ENCODE data around the gene HOXA3. TPM values are rescaled to one million over a fixed set of nuclear protein-coding genes. Genes with fewer than 3 reads are reported as not detected.

The HOXA3 gene
- total and polyA plus RNA-seq, 2 of the 13 experiments (the other 11 are each of a cell fraction or from before 2014, with no cell fraction given), result 2.9 to 4.6 TPM

DNA sequence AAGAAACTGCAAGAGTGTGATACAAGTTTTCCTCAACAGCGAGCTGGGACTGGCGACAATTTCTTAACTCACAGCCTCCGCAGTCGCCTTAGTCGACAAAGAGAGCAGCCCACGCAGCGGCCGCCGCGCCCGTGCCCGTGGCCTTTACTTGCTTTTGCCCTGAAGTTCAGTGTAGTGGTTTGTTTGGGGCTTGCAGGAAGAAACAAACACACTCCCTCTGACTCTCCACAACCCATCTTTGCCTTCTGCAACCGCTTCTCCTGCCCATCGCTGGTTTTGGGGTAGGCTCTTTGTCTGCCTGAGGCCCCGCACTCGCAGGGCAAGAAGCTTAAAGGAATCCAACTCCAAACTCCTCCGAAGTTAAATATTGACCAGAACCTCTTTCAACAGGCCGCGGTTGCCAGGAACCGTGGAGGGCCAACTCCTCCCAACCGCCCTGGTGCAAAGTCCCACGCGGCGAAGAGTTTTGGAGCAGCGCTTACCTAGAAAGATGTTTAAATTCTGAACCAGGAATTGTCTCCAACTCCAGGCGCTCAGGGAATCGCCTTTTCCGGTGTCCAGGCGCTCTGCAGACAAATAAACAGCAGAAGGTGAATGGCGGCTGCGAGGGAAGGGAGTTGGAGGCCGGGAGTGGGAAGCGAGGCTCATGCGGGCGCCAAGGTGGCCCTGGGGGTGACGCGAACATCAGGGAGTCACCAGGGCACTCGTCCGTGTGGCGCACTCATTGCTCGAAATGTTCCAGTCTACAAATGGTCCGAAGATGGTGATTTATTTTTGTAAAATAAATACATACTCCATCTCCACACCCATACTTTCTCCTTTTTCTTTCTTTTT is 30.1 kb downstream of the HOXA3 start (continued):
- no peak for TF ChIP-seq NPAS2 (CRISPR knock-in tag; IDR thresholded peaks at IDR 0.05; ENCODE audit: borderline replicate concordance)
- TF ChIP-seq, protein P1, sequence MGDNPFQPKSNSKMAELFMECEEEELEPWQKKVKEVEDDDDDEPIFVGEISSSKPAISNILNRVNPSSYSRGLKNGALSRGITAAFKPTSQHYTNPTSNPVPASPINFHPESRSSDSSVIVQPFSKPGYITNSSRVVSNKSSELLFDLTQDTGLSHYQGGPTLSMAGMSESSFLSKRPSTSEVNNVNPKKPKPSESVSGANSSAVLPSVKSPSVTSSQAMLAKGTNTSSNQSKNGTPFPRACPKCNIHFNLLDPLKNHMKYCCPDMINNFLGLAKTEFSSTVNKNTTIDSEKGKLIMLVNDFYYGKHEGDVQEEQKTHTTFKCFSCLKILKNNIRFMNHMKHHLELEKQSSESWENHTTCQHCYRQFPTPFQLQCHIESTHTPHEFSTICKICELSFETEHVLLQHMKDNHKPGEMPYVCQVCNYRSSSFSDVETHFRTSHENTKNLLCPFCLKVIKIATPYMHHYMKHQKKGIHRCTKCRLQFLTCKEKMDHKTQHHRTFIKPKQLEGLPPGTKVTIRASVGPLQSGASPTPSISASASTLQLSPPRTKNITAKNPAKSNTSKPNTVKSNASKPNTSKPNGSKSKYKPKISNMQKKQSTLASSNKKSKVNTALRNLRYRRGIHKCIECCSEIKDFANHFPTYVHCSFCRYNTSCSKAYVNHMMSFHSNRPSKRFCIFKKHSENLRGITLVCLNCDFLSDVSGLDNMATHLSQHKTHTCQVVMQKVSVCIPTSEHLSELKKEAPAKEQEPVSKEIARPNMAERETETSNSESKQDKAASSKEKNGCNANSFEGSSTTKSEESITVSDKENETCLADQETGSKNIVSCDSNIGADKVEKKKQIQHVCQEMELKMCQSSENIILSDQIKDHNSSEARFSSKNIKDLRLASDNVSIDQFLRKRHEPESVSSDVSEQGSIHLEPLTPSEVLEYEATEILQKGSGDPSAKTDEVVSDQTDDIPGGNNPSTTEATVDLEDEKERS (CRISPR knock-in tag; IDR thresholded peaks at IDR 0.05), result no peak
- no peak; the same call in 1 of the 2 replicates for TF ChIP-seq HMG20A (CRISPR knock-in tag; IDR thresholded peaks at IDR 0.05; ENCODE audit: borderline replicate concordance)
- TF ChIP-seq, protein P2, sequence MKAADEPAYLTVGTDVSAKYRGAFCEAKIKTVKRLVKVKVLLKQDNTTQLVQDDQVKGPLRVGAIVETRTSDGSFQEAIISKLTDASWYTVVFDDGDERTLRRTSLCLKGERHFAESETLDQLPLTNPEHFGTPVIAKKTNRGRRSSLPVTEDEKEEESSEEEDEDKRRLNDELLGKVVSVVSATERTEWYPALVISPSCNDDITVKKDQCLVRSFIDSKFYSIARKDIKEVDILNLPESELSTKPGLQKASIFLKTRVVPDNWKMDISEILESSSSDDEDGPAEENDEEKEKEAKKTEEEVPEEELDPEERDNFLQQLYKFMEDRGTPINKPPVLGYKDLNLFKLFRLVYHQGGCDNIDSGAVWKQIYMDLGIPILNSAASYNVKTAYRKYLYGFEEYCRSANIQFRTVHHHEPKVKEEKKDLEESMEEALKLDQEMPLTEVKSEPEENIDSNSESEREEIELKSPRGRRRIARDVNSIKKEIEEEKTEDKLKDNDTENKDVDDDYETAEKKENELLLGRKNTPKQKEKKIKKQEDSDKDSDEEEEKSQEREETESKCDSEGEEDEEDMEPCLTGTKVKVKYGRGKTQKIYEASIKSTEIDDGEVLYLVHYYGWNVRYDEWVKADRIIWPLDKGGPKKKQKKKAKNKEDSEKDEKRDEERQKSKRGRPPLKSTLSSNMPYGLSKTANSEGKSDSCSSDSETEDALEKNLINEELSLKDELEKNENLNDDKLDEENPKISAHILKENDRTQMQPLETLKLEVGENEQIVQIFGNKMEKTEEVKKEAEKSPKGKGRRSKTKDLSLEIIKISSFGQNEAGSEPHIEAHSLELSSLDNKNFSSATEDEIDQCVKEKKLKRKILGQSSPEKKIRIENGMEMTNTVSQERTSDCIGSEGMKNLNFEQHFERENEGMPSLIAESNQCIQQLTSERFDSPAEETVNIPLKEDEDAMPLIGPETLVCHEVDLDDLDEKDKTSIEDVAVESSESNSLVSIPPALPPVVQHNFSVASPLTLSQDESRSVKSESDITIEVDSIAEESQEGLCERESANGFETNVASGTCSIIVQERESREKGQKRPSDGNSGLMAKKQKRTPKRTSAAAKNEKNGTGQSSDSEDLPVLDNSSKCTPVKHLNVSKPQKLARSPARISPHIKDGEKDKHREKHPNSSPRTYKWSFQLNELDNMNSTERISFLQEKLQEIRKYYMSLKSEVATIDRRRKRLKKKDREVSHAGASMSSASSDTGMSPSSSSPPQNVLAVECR (CRISPR knock-in tag; IDR thresholded peaks at IDR 0.05; ENCODE audit: borderline replicate concordance), result peak; percentile 68
- no peak for TF ChIP-seq NFIB (CRISPR knock-in tag; IDR thresholded peaks at IDR 0.05; ENCODE audit: borderline replicate concordance)
- peak; percentile 69 for TF ChIP-seq FOXA3 (CRISPR knock-in tag; IDR thresholded peaks at IDR 0.05)
- TF ChIP-seq SP5 (CRISPR knock-in tag; IDR thresholded peaks at IDR 0.05; ENCODE audit: borderline replicate concordance, low read depth), result peak; percentile 61; the same call in 1 of the 2 replicates
- TF ChIP-seq JARID2 (CRISPR knock-in tag; IDR thresholded peaks at IDR 0.05; ENCODE audit: insufficient replicate concordance), result no peak
- TF ChIP-seq CREB1 (IDR thresholded peaks at IDR 0.05), result peak; percentile 39; the same call in 1 of the 2 replicates
- peak; percentile 71 for TF ChIP-seq CREB1 (CRISPR knock-in tag; IDR thresholded peaks at IDR 0.05)
- no peak for TF ChIP-seq MED13 (CRISPR knock-in tag; IDR thresholded peaks at IDR 0.05)
- TF ChIP-seq, protein P3, sequence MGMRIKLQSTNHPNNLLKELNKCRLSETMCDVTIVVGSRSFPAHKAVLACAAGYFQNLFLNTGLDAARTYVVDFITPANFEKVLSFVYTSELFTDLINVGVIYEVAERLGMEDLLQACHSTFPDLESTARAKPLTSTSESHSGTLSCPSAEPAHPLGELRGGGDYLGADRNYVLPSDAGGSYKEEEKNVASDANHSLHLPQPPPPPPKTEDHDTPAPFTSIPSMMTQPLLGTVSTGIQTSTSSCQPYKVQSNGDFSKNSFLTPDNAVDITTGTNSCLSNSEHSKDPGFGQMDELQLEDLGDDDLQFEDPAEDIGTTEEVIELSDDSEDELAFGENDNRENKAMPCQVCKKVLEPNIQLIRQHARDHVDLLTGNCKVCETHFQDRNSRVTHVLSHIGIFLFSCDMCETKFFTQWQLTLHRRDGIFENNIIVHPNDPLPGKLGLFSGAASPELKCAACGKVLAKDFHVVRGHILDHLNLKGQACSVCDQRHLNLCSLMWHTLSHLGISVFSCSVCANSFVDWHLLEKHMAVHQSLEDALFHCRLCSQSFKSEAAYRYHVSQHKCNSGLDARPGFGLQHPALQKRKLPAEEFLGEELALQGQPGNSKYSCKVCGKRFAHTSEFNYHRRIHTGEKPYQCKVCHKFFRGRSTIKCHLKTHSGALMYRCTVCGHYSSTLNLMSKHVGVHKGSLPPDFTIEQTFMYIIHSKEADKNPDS (CRISPR knock-in tag; IDR thresholded peaks at IDR 0.05), result no peak
- no peak for TF ChIP-seq CENPX (CRISPR knock-in tag; IDR thresholded peaks at IDR 0.05)
- TF ChIP-seq HNRNPL (IDR thresholded peaks at IDR 0.05; ENCODE audit: low read depth, low read length), result peak; percentile 43; the same call in 1 of the 2 replicates
- peak; percentile 81; the same call in 1 of the 2 replicates for TF ChIP-seq THYN1 (CRISPR knock-in tag; IDR thresholded peaks at IDR 0.05; ENCODE audit: borderline replicate concordance, low read depth)
- TF ChIP-seq ZNF138 (CRISPR knock-in tag; IDR thresholded peaks at IDR 0.05; ENCODE audit: low read depth), result no peak
- no peak for TF ChIP-seq ZNF180 (CRISPR knock-in tag; IDR thresholded peaks at IDR 0.05; ENCODE audit: borderline replicate concordance, low read depth)
- TF ChIP-seq SP1 (IDR thresholded peaks at IDR 0.05), result no peak
- TF ChIP-seq SP1 (CRISPR knock-in tag; IDR thresholded peaks at IDR 0.05), result no peak
- TF ChIP-seq POLR2A (IDR thresholded peaks at IDR 0.05; ENCODE audit: insufficient read depth in 1 of 2, low read depth in 2 of 2, low read length in 2 of 2), result peak; percentile 81 to 96
- TF ChIP-seq SAP130 (CRISPR knock-in tag; IDR thresholded peaks at IDR 0.05; ENCODE audit: low read depth), result peak; percentile 89

All from HepG2 (cell line).